ENCODE measurements around the gene C1orf159. TPM values are rescaled to one million over a fixed set of nuclear protein-coding genes. Genes with fewer than 3 reads are reported as not detected.

C1orf159 gene
- total RNA-seq, 1 donor from 2014 or later, result 11.7 TPM

GRCh38 chr1:1123581-1124507 is 8.0 kb upstream of the C1orf159 start:
- Histone ChIP-seq H3K4me1 (peaks cover 10% of the 10 kb centered on the region), H3K9me3 (no peaks in the 10 kb centered on the region), H3K36me3 (no peaks in the 10 kb centered on the region), H3K27me3 (ENCODE audit: low read depth) (peaks cover 16% of the 10 kb centered on the region), H3K4me3 (no peak overlapping the region), H3K27ac (no peak overlapping the region)
- ATAC-seq (no peak), DNase-seq (peak; percentile 46)
- no peak for TF ChIP-seq CTCF (IDR thresholded peaks at IDR 0.05)
- intact Hi-C loops (cut with DNase I), result no loop called here

- H3K4me1 ChIP-seq, result peaks cover 10% of the 10 kb centered on the region
- no peaks in the 10 kb centered on the region for H3K9me3 ChIP-seq
- DNase-seq, result peak; percentile 42
- H3K27me3 ChIP-seq (ENCODE audit: low read depth), result peaks cover 16% of the 10 kb centered on the region
- no peak for ATAC-seq
- no peak overlapping the region for H3K4me3 ChIP-seq
- intact Hi-C loops (cut with DNase I), result no loop called here
- H3K36me3 ChIP-seq, result no peaks in the 10 kb centered on the region
- H3K27ac ChIP-seq, result no peak overlapping the region
- no peak for TF ChIP-seq CTCF (IDR thresholded peaks at IDR 0.05)
Measured at GRCh38 chr1:1122981-1123480, 7.1 kb upstream of the C1orf159 start.

- intact Hi-C loops (cut with DNase I), result no loop called here
- Histone ChIP-seq H3K27me3 (ENCODE audit: low read depth) (peaks cover 16% of the 10 kb centered on the region), H3K4me3 (peak overlapping the region; percentile 40), H3K4me1 (peaks cover 10% of the 10 kb centered on the region), H3K27ac (no peak overlapping the region), H3K36me3 (no peaks in the 10 kb centered on the region), H3K9me3 (no peaks in the 10 kb centered on the region)
- peak; percentile 87 to 92 for ATAC-seq
- TF ChIP-seq CTCF (IDR thresholded peaks at IDR 0.05), result peak; percentile 95
- peak; percentile 88 for DNase-seq
Measured at GRCh38 chr1:1122078-1122811, 6.4 kb upstream of the C1orf159 start.

GRCh38 chr1:1121611-1122077 is 5.8 kb upstream of the C1orf159 start:
- Histone ChIP-seq H3K27me3 (ENCODE audit: low read depth) (peaks cover 16% of the 10 kb centered on the region), H3K36me3 (no peaks in the 10 kb centered on the region), H3K4me1 (peaks cover 10% of the 10 kb centered on the region), H3K4me3 (no peak overlapping the region), H3K27ac (no peak overlapping the region), H3K9me3 (no peaks in the 10 kb centered on the region)
- no peak for TF ChIP-seq CTCF (IDR thresholded peaks at IDR 0.05)
- no peak for DNase-seq
- peak in 1 of 2 donors; percentile 6 for ATAC-seq
- intact Hi-C loops (cut with DNase I), result no loop called here

GRCh38 chr1:1120866-1121591 is 5.1 kb upstream of the C1orf159 start:
- intact Hi-C loops (cut with DNase I), result no loop called here
- TF ChIP-seq CTCF (IDR thresholded peaks at IDR 0.05), result no peak
- H3K4me3 ChIP-seq, result no peak overlapping the region
- no peak for ATAC-seq
- peaks cover 16% of the 10 kb centered on the region for H3K27me3 ChIP-seq (ENCODE audit: low read depth)
- DNase-seq, result peak; percentile 41
- H3K4me1 ChIP-seq, result peaks cover 10% of the 10 kb centered on the region
- no peak overlapping the region for H3K27ac ChIP-seq
- H3K36me3 ChIP-seq, result no peaks in the 10 kb centered on the region
- H3K9me3 ChIP-seq, result no peaks in the 10 kb centered on the region
